ENCODE measurements around the gene PRG2.
"Not testable (repeated sequence)": the region's sequence is repeated elsewhere in the genome, so short reads cannot be mapped to it uniquely, and the experiment has no call there.

PRG2 gene

GRCh38 chr11:57370251-57370650, 20.2 kb downstream of the PRG2 start:
- in situ Hi-C loops (cut with MboI; ENCODE audit: low sequenced_read_pairs) = no loop called here

DNA sequence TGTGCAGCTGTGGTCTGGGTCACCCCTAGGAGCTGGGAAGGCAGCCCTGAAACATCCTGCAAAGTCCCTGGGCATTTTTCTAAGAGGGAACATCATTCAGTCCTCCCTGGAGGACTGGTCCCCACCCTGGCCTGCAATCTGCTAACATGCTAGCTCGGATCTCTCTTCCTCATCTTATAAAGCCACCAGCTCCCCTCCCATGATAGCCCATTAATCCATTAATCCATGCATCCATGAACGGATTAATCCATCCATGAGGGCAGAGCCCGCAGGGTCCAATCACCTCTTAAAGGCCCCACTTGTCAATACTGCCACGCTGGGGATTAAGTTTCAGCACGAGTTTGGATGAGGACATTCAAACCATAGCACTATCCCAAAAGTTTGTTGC, 21.6 kb downstream of the PRG2 start:
- in situ Hi-C loops (cut with MboI; ENCODE audit: low sequenced_read_pairs) = no loop called here

DNA sequence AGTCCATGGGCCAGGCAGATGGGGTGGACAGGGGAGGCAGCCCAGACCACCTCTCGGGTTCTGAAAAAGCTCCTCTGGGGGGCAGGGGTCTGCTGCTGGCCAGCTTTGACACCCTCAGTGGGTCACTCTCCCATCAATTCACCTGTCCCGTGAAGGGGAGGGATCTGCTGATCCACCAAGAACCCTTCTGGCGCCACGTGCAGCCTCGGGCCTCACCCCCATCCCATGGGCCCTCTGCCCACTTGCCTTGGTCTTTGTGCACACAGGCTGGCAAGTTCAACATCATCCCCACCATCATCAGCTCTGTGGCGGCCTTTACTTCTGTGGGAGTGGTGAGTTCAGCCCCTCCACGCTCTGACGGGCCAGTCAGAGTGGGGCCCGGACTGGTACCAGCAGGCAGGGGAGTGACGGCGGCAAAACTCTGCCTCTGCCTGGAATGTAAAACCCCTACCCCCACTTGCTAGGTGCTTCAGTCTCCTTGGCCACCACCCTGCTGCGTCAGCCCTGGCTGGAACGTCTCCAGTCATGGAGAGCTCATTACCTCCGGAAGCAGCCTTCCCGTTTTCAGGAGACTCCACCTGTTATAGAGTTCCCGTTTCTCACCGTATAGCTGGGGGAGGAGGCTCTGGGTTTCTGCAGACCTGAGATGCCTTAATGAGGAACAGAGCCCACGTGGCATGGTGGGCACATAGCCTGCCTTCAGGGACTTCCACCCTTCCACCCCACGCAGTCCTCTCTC, 22.2 kb downstream of the PRG2 start:
- in situ Hi-C loops (cut with MboI; ENCODE audit: low sequenced_read_pairs) = no loop called here

GRCh38 chr11:57364851-57365660, 25.4 kb downstream of the PRG2 start:
- in situ Hi-C loops (cut with MboI; ENCODE audit: low sequenced_read_pairs) = no loop called here

GRCh38 chr11:57363131-57364080, 27.0 kb downstream of the PRG2 start:
- in situ Hi-C loops (cut with MboI; ENCODE audit: low sequenced_read_pairs) = no loop called here

GRCh38 chr11:57361926-57362325, 28.5 kb downstream of the PRG2 start:
- in situ Hi-C loops (cut with MboI; ENCODE audit: low sequenced_read_pairs) = no loop called here

GRCh38 chr11:57361420-57361819, 29.0 kb downstream of the PRG2 start:
- in situ Hi-C loops (cut with MboI; ENCODE audit: low sequenced_read_pairs) = not testable (repeated sequence)

GRCh38 chr11:57360991-57361390, 29.5 kb downstream of the PRG2 start:
- in situ Hi-C loops (cut with MboI; ENCODE audit: low sequenced_read_pairs) = no loop called here

- in situ Hi-C loops (cut with MboI; ENCODE audit: low sequenced_read_pairs) = no loop called here
Observed at GRCh38 chr11:57359896-57360690, 30.4 kb downstream of the PRG2 start.

GRCh38 chr11:57359396-57359795, 31.1 kb downstream of the PRG2 start:
- in situ Hi-C loops (cut with MboI; ENCODE audit: low sequenced_read_pairs) = no loop called here

- in situ Hi-C loops (cut with MboI; ENCODE audit: low sequenced_read_pairs) = no loop called here
Observed at GRCh38 chr11:57358991-57359390, 31.5 kb downstream of the PRG2 start.

DNA sequence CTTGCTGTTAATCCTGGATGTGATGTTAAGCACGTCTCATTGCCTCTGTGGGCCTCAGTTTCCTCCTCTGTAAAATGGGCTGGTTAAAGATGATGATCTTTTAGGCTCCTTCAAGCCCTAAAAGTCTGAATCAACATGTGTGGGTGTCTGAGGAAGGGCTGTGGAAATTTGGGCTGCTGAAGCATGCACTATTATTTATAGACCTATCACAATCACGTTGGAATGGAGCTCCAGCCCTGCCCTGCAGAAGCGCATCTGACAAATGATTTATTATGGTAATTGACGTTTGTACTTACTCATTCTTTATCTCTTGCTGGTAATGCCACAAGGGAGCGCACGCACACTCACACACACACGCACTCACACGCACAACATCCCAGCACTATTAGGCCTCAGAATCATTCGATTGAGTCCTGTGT, 31.9 kb downstream of the PRG2 start:
- in situ Hi-C loops (cut with MboI; ENCODE audit: low sequenced_read_pairs) = no loop called here

- in situ Hi-C loops (cut with MboI; ENCODE audit: low sequenced_read_pairs) = no loop called here
Observed at GRCh38 chr11:57357856-57358255, 32.6 kb downstream of the PRG2 start.

DNA sequence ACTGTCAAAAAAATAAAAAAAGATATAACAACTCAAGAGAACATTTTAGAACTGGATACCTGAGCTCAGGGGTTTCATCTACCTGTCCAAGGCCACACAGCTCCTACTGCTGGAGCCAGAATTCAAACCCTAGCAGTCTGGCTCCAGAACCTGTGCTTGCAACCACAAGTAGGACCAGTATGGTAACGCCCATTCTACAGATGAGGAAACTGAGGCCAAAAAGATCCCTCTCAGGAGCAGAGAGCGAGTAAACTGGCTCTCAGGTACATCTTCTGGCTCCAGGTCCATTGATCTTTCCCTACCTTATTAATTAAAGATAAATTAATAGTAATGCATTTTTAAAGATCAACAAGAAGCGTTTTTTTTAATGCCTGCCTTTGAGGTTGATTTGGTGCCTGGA, 33.1 kb downstream of the PRG2 start:
- in situ Hi-C loops (cut with MboI; ENCODE audit: low sequenced_read_pairs) = no loop called here

DNA sequence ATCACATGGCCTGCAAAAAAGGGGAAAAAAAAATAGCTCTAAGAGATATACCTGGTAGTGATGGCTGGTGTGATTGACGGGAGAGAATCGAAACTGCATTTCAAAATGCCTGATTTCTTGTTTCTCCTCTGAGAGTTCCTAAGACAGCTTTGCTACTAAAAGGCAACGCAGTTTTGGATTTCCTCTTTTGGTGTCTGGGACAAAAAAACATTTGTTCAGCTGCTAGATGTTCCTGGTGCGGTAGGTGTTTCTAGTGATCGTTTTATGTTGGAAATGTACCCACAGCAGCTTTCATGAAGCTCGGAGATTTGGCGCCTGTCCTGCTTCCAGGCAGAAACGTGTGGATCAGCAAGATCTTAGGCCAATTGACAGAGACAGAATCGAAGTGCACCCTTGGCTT, 34.2 kb downstream of the PRG2 start:
- in situ Hi-C loops (cut with MboI; ENCODE audit: low sequenced_read_pairs) = no loop called here

DNA sequence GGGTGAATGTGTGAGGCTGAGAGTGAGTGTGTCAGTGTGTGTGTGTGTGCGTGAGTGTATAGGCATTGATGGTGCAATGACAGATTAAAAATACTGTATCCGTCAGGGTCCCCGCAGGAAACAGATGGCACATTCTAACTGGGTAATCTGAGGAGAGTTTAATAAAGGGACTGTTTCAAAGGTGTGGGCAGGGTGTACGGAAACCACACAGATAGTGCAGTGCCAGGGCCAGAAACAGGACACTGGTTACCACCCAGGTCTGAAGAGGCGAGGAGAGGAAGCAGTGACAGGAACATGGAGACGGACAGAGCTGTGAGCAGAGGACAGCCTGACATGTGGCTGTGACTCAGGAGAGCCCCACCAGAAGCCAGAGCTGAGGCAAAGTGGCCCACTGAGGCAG, 35.8 kb downstream of the PRG2 start:
- in situ Hi-C loops (cut with MboI; ENCODE audit: low sequenced_read_pairs) = no loop called here

DNA sequence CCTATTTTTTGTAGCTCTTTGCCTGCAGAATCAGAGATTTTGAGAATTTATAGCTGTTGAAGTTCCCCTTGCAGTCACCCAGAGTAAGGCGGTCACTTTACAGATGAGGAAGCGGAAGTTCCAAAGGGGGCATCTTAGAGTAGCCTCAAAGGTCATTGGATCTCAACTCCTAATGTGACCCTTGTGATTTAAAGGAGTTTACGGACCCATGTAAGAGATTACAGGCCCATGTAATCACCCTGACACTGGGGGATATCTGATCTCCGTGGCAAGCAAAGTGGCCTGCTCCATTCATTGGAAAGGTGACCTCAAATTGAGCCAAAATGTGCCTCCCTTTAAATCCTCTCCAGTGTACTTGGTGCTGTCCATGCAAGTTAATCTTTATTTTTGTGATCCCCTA, 36.6 kb downstream of the PRG2 start:
- in situ Hi-C loops (cut with MboI; ENCODE audit: low sequenced_read_pairs) = no loop called here

DNA sequence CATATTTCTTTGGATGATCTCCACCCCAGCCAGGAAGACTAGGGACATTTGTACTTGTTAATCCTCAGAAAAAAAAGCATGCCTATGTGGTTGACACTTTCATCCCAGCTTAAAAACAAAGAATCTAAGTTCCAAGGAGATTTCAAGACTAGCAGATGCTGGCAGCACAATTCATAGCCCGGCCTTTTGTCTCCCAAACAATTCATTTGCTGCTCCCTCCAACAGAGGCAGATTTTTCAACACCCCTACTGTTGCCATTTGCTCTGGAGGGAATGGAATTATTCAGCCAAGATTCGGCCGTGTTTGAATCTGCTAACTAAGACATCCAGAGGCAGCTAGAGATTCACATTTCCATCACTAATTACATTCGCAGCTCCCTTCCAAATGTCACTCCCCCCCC, 37.0 kb downstream of the PRG2 start:
- in situ Hi-C loops (cut with MboI; ENCODE audit: low sequenced_read_pairs) = no loop called here

DNA sequence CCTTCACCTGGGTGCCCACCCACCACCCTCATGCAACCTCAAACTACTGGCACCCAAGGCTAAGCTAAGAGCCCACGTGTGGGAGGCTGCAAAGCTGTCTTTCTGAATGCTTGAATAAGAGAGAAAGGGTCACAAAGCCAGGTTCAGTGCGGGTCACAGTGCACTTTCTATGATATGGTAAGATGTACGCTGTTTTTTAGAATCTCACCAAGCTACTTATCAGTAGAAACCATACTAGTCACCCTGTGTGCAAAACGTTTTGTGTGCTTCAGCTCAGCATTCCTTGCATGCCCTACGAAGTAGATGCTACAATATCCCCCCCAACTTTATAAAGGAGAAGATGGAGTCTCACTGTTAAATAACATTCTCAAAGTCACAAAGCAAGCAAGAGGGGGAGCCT, 37.4 kb downstream of the PRG2 start:
- in situ Hi-C loops (cut with MboI; ENCODE audit: low sequenced_read_pairs) = no loop called here

DNA sequence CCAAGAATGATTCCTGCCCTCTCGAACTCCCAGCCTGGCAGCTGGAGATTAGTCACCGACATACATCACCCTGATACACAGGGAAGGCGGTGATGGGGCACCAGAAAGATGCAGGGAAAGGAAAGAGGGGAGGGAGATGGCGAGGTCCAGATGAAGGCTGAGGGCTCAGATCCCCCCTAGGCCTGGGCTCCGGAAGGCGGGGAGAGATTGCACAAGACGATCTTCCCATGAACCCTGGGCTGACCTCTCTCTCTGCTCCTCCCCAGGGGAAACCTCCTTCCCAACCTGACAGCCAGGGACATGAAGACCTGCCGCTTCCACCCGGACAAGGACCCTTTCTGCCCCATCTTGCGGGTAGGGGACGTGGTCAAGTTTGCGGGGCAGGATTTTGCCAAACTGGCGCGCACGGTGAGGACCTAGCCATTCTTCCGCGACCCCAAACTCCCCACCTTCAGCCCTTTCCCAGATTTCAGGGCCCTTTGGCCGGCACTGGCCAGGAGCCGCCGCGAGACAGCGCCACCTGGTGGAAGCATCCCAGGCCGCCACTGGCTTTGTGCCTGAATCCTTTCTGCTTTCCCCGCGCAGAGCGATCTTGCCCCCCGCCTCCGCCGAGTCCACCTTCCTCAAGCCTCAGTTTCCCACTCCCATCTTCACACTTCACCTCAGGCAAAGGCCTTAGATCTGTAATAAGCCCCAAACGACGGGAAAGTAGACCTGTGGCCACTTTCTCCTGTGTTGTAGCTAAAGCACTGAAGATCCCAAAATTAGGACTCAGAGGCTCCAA, 40.8 kb downstream of the PRG2 start:
- in situ Hi-C loops (cut with MboI; ENCODE audit: low sequenced_read_pairs) = no loop called here
